Measurements from ENCODE around the gene STK24. TPM values are rescaled to one million over a fixed set of nuclear protein-coding genes. Genes with fewer than 3 reads are reported as not detected.

Gene STK24
- total RNA-seq, 1 experiment from 2014 or later, result 82.1 TPM

GRCh38 chr13:98586400-98587345 is 9.8 kb upstream of the STK24 start:
- H3K4me3 ChIP-seq, result no peak overlapping the region
- H3K36me3 ChIP-seq, result no peaks in the 10 kb centered on the region
- no peaks in the 10 kb centered on the region for H3K27me3 ChIP-seq
- no peak for DNase-seq
- H3K9me3 ChIP-seq, result no peaks in the 10 kb centered on the region

GRCh38 chr13:98585946-98586345 is 9.0 kb upstream of the STK24 start:
- H3K36me3 ChIP-seq, result no peaks in the 10 kb centered on the region
- no peak overlapping the region for H3K4me3 ChIP-seq
- no peaks in the 10 kb centered on the region for H3K9me3 ChIP-seq
- no peak for DNase-seq
- no peaks in the 10 kb centered on the region for H3K27me3 ChIP-seq

- H3K36me3 ChIP-seq, result no peaks in the 10 kb centered on the region
- no peak overlapping the region for H3K4me3 ChIP-seq
- H3K27me3 ChIP-seq, result no peaks in the 10 kb centered on the region
- no peak for DNase-seq
- H3K9me3 ChIP-seq, result no peaks in the 10 kb centered on the region
These were observed 8.5 kb upstream of the STK24 start for GRCh38 chr13:98585398-98585754.

GRCh38 chr13:98584668-98585397 is 7.9 kb upstream of the STK24 start:
- Histone ChIP-seq H3K4me3 (no peak overlapping the region), H3K9me3 (no peaks in the 10 kb centered on the region), H3K27me3 (no peaks in the 10 kb centered on the region), H3K36me3 (no peaks in the 10 kb centered on the region)
- no peak for DNase-seq

GRCh38 chr13:98582947-98583346 is 6.0 kb upstream of the STK24 start:
- no peak overlapping the region for H3K4me3 ChIP-seq
- H3K36me3 ChIP-seq, result no peaks in the 10 kb centered on the region; the same call in 1 of the 2 replicates
- DNase-seq, result no peak
- H3K27me3 ChIP-seq, result no peaks in the 10 kb centered on the region
- H3K9me3 ChIP-seq, result no peaks in the 10 kb centered on the region

- Histone ChIP-seq H3K27me3 (no peaks in the 10 kb centered on the region), H3K9me3 (no peaks in the 10 kb centered on the region), H3K36me3 (no peaks in the 10 kb centered on the region; the same call in 1 of the 2 replicates), H3K4me3 (no peak overlapping the region)
- DNase-seq, result peak; percentile 37
These were observed 5.2 kb upstream of the STK24 start for GRCh38 chr13:98581971-98582702.

- Histone ChIP-seq H3K36me3 (no peaks in the 10 kb centered on the region; the same call in 1 of the 2 replicates), H3K9me3 (no peaks in the 10 kb centered on the region), H3K4me3 (no peak overlapping the region), H3K27me3 (no peaks in the 10 kb centered on the region)
- no peak for DNase-seq
These were observed 4.5 kb upstream of the STK24 start for GRCh38 chr13:98581381-98581780.

- H3K9me3 ChIP-seq, result no peaks in the 10 kb centered on the region
- H3K4me3 ChIP-seq, result no peak overlapping the region
- H3K27me3 ChIP-seq, result no peaks in the 10 kb centered on the region
- no peak for DNase-seq
- no peaks in the 10 kb centered on the region; the same call in 1 of the 2 replicates for H3K36me3 ChIP-seq
These were observed 3.5 kb upstream of the STK24 start for GRCh38 chr13:98580420-98580819.

- no peaks in the 10 kb centered on the region for H3K27me3 ChIP-seq
- H3K36me3 ChIP-seq, result peaks cover 7% of the 10 kb centered on the region
- DNase-seq, result no peak
- H3K9me3 ChIP-seq, result no peaks in the 10 kb centered on the region
- peak overlapping the region; percentile 58 for H3K4me3 ChIP-seq
These were observed 954 bp upstream of the STK24 start for GRCh38 chr13:98577836-98578285.

- peak; percentile 50 for DNase-seq
- H3K9me3 ChIP-seq, result no peaks in the 10 kb centered on the region
- peaks cover 7% of the 10 kb centered on the region for H3K36me3 ChIP-seq
- peak overlapping the region; percentile 73 for H3K4me3 ChIP-seq
- no peaks in the 10 kb centered on the region for H3K27me3 ChIP-seq
These were observed 534 bp downstream of the STK24 start for GRCh38 chr13:98576200-98576945.

GRCh38 chr13:98575904-98576199 is 1.1 kb downstream of the STK24 start:
- H3K27me3 ChIP-seq, result no peaks in the 10 kb centered on the region
- no peaks in the 10 kb centered on the region for H3K9me3 ChIP-seq
- peaks cover 7% of the 10 kb centered on the region for H3K36me3 ChIP-seq
- no peak for DNase-seq
- H3K4me3 ChIP-seq, result peak overlapping the region; percentile 73

GRCh38 chr13:98575009-98575903 is 1.7 kb downstream of the STK24 start:
- Histone ChIP-seq H3K36me3 (peaks cover 7% of the 10 kb centered on the region), H3K27me3 (no peaks in the 10 kb centered on the region), H3K9me3 (no peaks in the 10 kb centered on the region), H3K4me3 (peak overlapping the region; percentile 73)
- DNase-seq, result no peak

- Histone ChIP-seq H3K27me3 (no peaks in the 10 kb centered on the region), H3K36me3 (peaks cover 16% of the 10 kb centered on the region), H3K4me3 (0 out of 2 replicates have a peak overlapping the region, but pooled peaks have one; percentile 3), H3K9me3 (no peaks in the 10 kb centered on the region)
- DNase-seq, result no peak
These were observed 4.8 kb downstream of the STK24 start for GRCh38 chr13:98571955-98572662.

- Histone ChIP-seq H3K36me3 (peaks cover 16% of the 10 kb centered on the region), H3K27me3 (no peaks in the 10 kb centered on the region), H3K4me3 (peak overlapping the region; percentile 22), H3K9me3 (no peaks in the 10 kb centered on the region)
- peak; percentile 47 for DNase-seq
These were observed 6.0 kb downstream of the STK24 start for GRCh38 chr13:98570929-98571372.

Measured in MG63 (cell line).